HCT116 (cell line): ENCODE measurements around the gene ANKRD22. TPM values are rescaled to one million over a fixed set of nuclear protein-coding genes. Genes with fewer than 3 reads are reported as not detected.

Experiments
- ATAC-seq: fragments of 200-7000 bp; cut with Tn5 transposase; 2 replicates; pipeline ENCODE4 v1.9.1; 2020; ENCODE audit warnings: mild to moderate bottlenecking, moderate library complexity
- BruUV-seq: library from RNA; stranded (reverse); fragments of 400-500 nt; replicated peaks from 2 replicates; lab custom pipeline; 2021; lab: Mats Ljungman, UMichigan
- CTCF ChIA-PET: fragments of 300-600 bp; sonication (Branson Sonifier 250); formaldehyde crosslinking; loops from one replicate; lab custom pipeline; 2021; ENCODE audit warnings: antibody characterized with exemption; lab: Charles Lee
- POLR2A ChIA-PET: fragments of 300-600, 350-600 bp; sonication (Branson Sonifier 250); formaldehyde crosslinking; loops from one replicate; lab custom pipeline; 2021; ENCODE audit warnings: antibody characterized with exemption; lab: Charles Lee
- RAD21 ChIA-PET, 2 experiments: fragments of 300-600 bp; sonication (Branson Sonifier 250); formaldehyde crosslinking; loops; one replicate each; lab custom pipeline; 2023; ENCODE audit warnings: low total read pairs in 2 of 2; ENCODE audit not compliant: uncharacterized antibody in 2 of 2, unreplicated experiment in 2 of 2, low non-redundant PET in 1 of 2; lab: Charles Lee
- DNase-seq: peaks from one replicate; pipeline ENCODE4 v3.0.0-alpha.2; 2010; ENCODE audit warnings: low read depth, low spot score
- H2AFZ ChIP-seq: fragments of 200-600 bp; shearing (Covaris generic), sonication (generic); 2 replicates; pipeline ENCODE4 v1.6.1; 2017; ENCODE audit warnings: low read depth, mixed run types, mixed read lengths, antibody characterized with exemption, low read length; ENCODE audit not compliant: poor library complexity, severe bottlenecking
- H3K27ac ChIP-seq: 2 replicates; pipeline ENCODE4 v1.5.1; 2012; ENCODE audit warnings: low read depth, low read length
- H3K27me3 ChIP-seq: fragments of 200-600 bp; sonication (generic); 2 replicates; pipeline ENCODE4 v1.6.1; 2016; ENCODE audit warnings: mixed run types, low read length, mixed read lengths; ENCODE audit not compliant: insufficient read depth
- H3K36me3 ChIP-seq, 2 experiments: fragments of 200-500 bp in 1 of 2; fragments of 200-600 bp in 1 of 2; sonication (Bioruptor generic) in 1 of 2; sonication (generic) in 1 of 2; 2 replicates each; pipeline versions ENCODE4 v1.5.1 to v1.6.1; 2014 to 2016; ENCODE audit warnings: low read length in 2 of 2, inconsistent platforms in 1 of 2, mixed read lengths in 1 of 2, mixed run types in 1 of 2; ENCODE audit not compliant: insufficient read depth in 2 of 2, control insufficient read depth in 1 of 2
- H3K4me1 ChIP-seq, 2 experiments: fragments of 200-600 bp in 1 of 2; sonication (generic) in 1 of 2; 2 replicates each; pipeline versions ENCODE4 v1.5.1 to v1.6.1; 2012 to 2017; ENCODE audit warnings: low read length in 2 of 2, inconsistent platforms in 1 of 2, mild to moderate bottlenecking in 1 of 2, mixed read lengths in 1 of 2, mixed run types in 1 of 2, moderate library complexity in 1 of 2; ENCODE audit not compliant: insufficient read depth in 2 of 2, control insufficient read depth in 1 of 2
- H3K4me2 ChIP-seq: fragments of 200-600 bp; sonication (generic); 2 replicates; pipeline ENCODE4 v1.6.1; 2017; ENCODE audit warnings: mixed run types, low read length, mixed read lengths
- H3K4me3 ChIP-seq, 2 experiments: fragments of 200-600 bp in 1 of 2; sonication (generic) in 1 of 2; replicated peaks in 1 of 2; 2 replicates each; pipeline ENCODE4 v1.5.1; 2011 to 2016; ENCODE audit warnings: low read length in 2 of 2, control low read depth in 1 of 2, low read depth in 1 of 2, mild to moderate bottlenecking in 1 of 2, mixed read lengths in 1 of 2, mixed run types in 1 of 2
- H3K79me2 ChIP-seq: fragments of 200-600 bp; sonication (generic); 2 replicates; pipeline ENCODE4 v1.6.1; 2017; ENCODE audit warnings: mild to moderate bottlenecking, mixed run types, low read length, moderate library complexity, mixed read lengths; ENCODE audit not compliant: insufficient read depth
- H3K9ac ChIP-seq: fragments of 200-600 bp; sonication (generic); 2 replicates; pipeline ENCODE4 v1.6.1; 2016; ENCODE audit warnings: low read length, mixed read lengths
- H3K9me2 ChIP-seq: fragments of 200-600 bp; sonication (generic), shearing (Covaris generic); 2 replicates; pipeline ENCODE4 v1.6.1; 2017; ENCODE audit warnings: mixed run types, mild to moderate bottlenecking, moderate library complexity; ENCODE audit not compliant: insufficient read depth
- H3K9me3 ChIP-seq, 2 experiments: fragments of 200-500 bp in 1 of 2; fragments of 200-600 bp in 1 of 2; sonication (Bioruptor generic) in 1 of 2; sonication (generic) in 1 of 2; 2 replicates each; pipeline ENCODE4 v1.6.1; 2014 to 2017; ENCODE audit warnings: low read length in 2 of 2, mixed read lengths in 2 of 2, inconsistent platforms in 1 of 2, low read depth in 1 of 2, mild to moderate bottlenecking in 1 of 2, mixed run types in 1 of 2, moderate library complexity in 1 of 2; ENCODE audit not compliant: control insufficient read depth in 1 of 2, insufficient read depth in 1 of 2
- H4K20me1 ChIP-seq: fragments of 200-600 bp; sonication (generic), shearing (Covaris generic); 2 replicates; pipeline ENCODE4 v1.6.1; 2017; ENCODE audit warnings: mixed run types, mild to moderate bottlenecking, moderate library complexity; ENCODE audit not compliant: insufficient read depth
- CBX3 ChIP-seq: IDR thresholded peaks from 2 replicates; pipeline ENCODE4 v1.6.1; 2012; ENCODE audit warnings: low read depth
- POLR2AphosphoS5 ChIP-seq: IDR thresholded peaks from 2 replicates; pipeline ENCODE4 v1.6.1; 2011; ENCODE audit warnings: mild to moderate bottlenecking, low read depth, low read length, moderate library complexity
- RAD21 ChIP-seq: IDR thresholded peaks from 2 replicates; pipeline ENCODE4 v1.6.1; 2012; ENCODE audit warnings: low read depth, mild to moderate bottlenecking
- SP1 ChIP-seq: IDR thresholded peaks from 2 replicates; pipeline ENCODE4 v1.6.1; 2012; ENCODE audit warnings: low read depth
- intact Hi-C: fragments of 100-400 bp; cut with micrococcal nuclease; formaldehyde crosslinking; loops from 2 replicates; pipeline ENCODE4 v1.10.0; 2022
- total RNA-seq: library from RNA; stranded (reverse); gene quantifications from one replicate; pipeline ENCODE4 v1.2.1, GENCODE V29; 2021; ENCODE audit not compliant: unreplicated experiment
- TF ChIP-seq, protein P1 (sequence below): IDR thresholded peaks from 2 replicates; pipeline ENCODE4 v1.6.1; 2012
- TF ChIP-seq, protein P2 (sequence below), 3 experiments: fragments of 200-600 bp in 1 of 3; sonication (generic) in 1 of 3; IDR thresholded peaks in 2 of 3; conservative IDR thresholded peaks in 1 of 3; 2 replicates each; pipeline ENCODE4 v1.5.1; 2012 to 2017; ENCODE audit warnings: low read depth in 2 of 3, low read length in 2 of 3, antibody characterized with exemption in 1 of 3, borderline replicate concordance in 1 of 3, control low read depth in 1 of 3, mild to moderate bottlenecking in 1 of 3, mixed read lengths in 1 of 3, mixed run types in 1 of 3, moderate library complexity in 1 of 3; ENCODE audit not compliant: insufficient read depth in 1 of 3

The ANKRD22 gene
- total RNA-seq, 1 experiment from 2014 or later: 2.3 TPM

DNA sequence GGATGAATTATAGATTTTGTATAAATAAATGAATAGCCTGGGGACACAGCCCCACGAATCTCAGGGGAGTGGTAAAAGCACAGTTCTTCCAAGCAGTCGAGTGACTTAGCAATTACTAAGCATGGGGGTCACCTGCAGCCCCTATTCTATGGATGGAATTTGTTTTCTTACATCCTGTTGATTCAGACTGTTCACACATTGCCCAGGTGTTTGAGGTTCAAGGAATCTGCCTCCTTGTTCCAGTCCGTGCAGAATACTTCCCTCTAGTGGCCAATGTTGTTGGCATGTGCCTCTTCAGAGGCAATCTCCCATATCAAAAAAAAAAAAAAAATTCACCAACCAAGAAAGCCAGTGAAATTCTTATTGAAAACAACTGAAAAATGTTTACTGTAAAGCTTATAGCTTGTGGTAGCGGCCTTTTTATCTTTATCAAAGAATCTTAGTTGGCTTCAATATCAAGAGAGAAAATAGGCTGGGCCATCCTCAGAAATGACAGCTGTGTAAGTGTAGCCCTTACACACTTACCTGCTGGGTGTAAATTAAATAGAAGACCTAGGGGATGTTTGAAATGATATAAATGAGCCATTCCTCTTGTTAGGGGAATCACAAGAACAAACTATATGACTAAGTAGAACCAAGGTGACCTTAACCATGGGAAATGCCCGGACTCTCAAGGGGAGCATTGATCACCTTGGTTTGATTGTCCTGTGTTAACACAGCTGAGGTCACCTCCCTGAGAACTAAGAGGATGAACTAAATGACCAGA, 41.3 kb downstream of the ANKRD22 start:
- peak overlapping the region; percentile 55 for H2AFZ ChIP-seq
- intact Hi-C loops: loop anchor here (1.0 to 5.0 kb wide), 3 partner anchors 122 to 245 kb away; partner anchors contain the start of gene RNLS

More for the DNA sequence above, 41.3 kb downstream of the ANKRD22 start:
- Histone ChIP-seq H3K9me3 (no peaks in the 10 kb centered on the region), H3K9me2 (no peaks in the 10 kb centered on the region), H4K20me1 (no peaks in the 10 kb centered on the region), H3K79me2 (no peaks in the 10 kb centered on the region), H3K36me3 (no peaks in the 10 kb centered on the region), H3K9ac (no peak overlapping the region), H3K27me3 (no peaks in the 10 kb centered on the region), H3K4me1 (no peaks in the 10 kb centered on the region), H3K4me2 (no peak overlapping the region), H3K4me3 (no peak overlapping the region), H3K27ac (no peak overlapping the region)
- ChIA-PET RAD21 (interaction anchor here (0.7 to 0.8 kb wide), 4 partner anchors 79 to 246 kb away, joined by 3 to 6 read pairs (median 4); no protein-coding TSS in a partner anchor), POLR2A (no interaction called here), CTCF (interaction anchor here (0.7 to 3.5 kb wide), 7 partner anchors 11 to 901 kb away, joined by 3 to 26 read pairs (median 4); no protein-coding TSS in a partner anchor)
- TF ChIP-seq POLR2AphosphoS5 (no peak), SP1 (no peak), RAD21 (peak; percentile 82), CBX3 (peak; percentile 47)
- TF ChIP-seq, protein P1, sequence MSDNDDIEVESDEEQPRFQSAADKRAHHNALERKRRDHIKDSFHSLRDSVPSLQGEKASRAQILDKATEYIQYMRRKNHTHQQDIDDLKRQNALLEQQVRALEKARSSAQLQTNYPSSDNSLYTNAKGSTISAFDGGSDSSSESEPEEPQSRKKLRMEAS: peak; percentile 56; the same call in 1 of the 2 replicates
- TF ChIP-seq, protein P2, sequence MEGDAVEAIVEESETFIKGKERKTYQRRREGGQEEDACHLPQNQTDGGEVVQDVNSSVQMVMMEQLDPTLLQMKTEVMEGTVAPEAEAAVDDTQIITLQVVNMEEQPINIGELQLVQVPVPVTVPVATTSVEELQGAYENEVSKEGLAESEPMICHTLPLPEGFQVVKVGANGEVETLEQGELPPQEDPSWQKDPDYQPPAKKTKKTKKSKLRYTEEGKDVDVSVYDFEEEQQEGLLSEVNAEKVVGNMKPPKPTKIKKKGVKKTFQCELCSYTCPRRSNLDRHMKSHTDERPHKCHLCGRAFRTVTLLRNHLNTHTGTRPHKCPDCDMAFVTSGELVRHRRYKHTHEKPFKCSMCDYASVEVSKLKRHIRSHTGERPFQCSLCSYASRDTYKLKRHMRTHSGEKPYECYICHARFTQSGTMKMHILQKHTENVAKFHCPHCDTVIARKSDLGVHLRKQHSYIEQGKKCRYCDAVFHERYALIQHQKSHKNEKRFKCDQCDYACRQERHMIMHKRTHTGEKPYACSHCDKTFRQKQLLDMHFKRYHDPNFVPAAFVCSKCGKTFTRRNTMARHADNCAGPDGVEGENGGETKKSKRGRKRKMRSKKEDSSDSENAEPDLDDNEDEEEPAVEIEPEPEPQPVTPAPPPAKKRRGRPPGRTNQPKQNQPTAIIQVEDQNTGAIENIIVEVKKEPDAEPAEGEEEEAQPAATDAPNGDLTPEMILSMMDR (IDR thresholded peaks at IDR 0.05 in 2 of 3, conservative IDR thresholded peaks at IDR 0.05 in 1 of 3; ENCODE audit: borderline replicate concordance in 1 of 3, insufficient read depth in 1 of 3, low read depth in 2 of 3, low read length in 2 of 3): peak; percentile 83 to 86 (median 84)
- ATAC-seq (peak; percentile 98), DNase-seq (peak; percentile 60)
- BruUV-seq: no TSS peak
